Neural progenitor cell (in vitro differentiated cells): ENCODE results near the gene USP49. TPM values are rescaled to one million over a fixed set of nuclear protein-coding genes. Genes with fewer than 3 reads are reported as not detected.

ENCODE experiments used
- DNase-seq: peaks from one replicate; pipeline ENCODE4 v3.0.0-alpha.2; 2016; ENCODE audit warnings: low spot score
- H2AFZ ChIP-seq: fragments of 200-600 bp; sonication (generic); replicated peaks from 2 replicates; pipeline ENCODE4 v1.6.1; 2016; ENCODE audit warnings: antibody characterized with exemption
- H3F3A ChIP-seq: fragments of 200-600 bp; sonication (generic); 2 replicates; pipeline ENCODE4 v1.6.1; 2016; ENCODE audit warnings: antibody characterized with exemption, low read depth
- H3K27ac ChIP-seq: fragments of 200-600 bp; sonication (generic); 2 replicates; pipeline ENCODE4 v1.5.1; 2016; ENCODE audit warnings: mild to moderate bottlenecking
- H3K27me3 ChIP-seq: fragments of 200-600 bp; sonication (generic); 2 replicates; pipeline ENCODE4 v1.6.1; 2016; ENCODE audit warnings: mild to moderate bottlenecking, moderate library complexity
- H3K36me3 ChIP-seq: fragments of 200-600 bp; sonication (generic); 2 replicates; pipeline ENCODE4 v1.5.1; 2016
- H3K4me1 ChIP-seq: fragments of 200-600 bp; sonication (generic); 2 replicates; pipeline ENCODE4 v1.6.1; 2016; ENCODE audit warnings: mixed run types
- H3K4me2 ChIP-seq: fragments of 200-600 bp; sonication (generic); 2 replicates; pipeline ENCODE4 v1.6.1; 2016
- H3K4me3 ChIP-seq: fragments of 200-600 bp; sonication (generic); 2 replicates; pipeline ENCODE4 v1.5.1; 2016
- H3K79me2 ChIP-seq: fragments of 200-600 bp; sonication (generic); 2 replicates; pipeline ENCODE4 v1.6.1; 2016; ENCODE audit warnings: low read depth
- H3K9ac ChIP-seq: fragments of 200-600 bp; sonication (generic); 2 replicates; pipeline ENCODE4 v1.6.1; 2016
- H3K9me3 ChIP-seq: fragments of 200-600 bp; sonication (generic); 2 replicates; pipeline ENCODE4 v1.5.1; 2016; ENCODE audit warnings: low read depth
- H4K20me1 ChIP-seq: fragments of 200-600 bp; sonication (generic); 2 replicates; pipeline ENCODE4 v1.6.1; 2016; ENCODE audit warnings: low read depth
- H3K27ac Mint-ChIP-seq: 3 replicates; pipeline ENCODE4 v1.8.0; 2021; ENCODE audit warnings: mixed read lengths
- H3K27me3 Mint-ChIP-seq: 2 replicates; pipeline ENCODE4 v1.8.0; 2022; ENCODE audit warnings: low read depth, mild to moderate bottlenecking, inconsistent platforms, moderate library complexity, mixed read lengths; ENCODE audit not compliant: insufficient read depth
- H3K36me3 Mint-ChIP-seq: 3 replicates; pipeline ENCODE4 v1.8.0; 2021; ENCODE audit warnings: mixed read lengths
- H3K4me1 Mint-ChIP-seq: 3 replicates; pipeline ENCODE4 v1.8.0; 2021; ENCODE audit warnings: mixed read lengths
- H3K4me3 Mint-ChIP-seq: 3 replicates; pipeline ENCODE4 v1.8.0; 2021; ENCODE audit warnings: mild to moderate bottlenecking, moderate library complexity, mixed read lengths
- H3K9me3 Mint-ChIP-seq: 3 replicates; pipeline ENCODE4 v1.8.0; 2020; ENCODE audit warnings: mixed read lengths
- CTCF ChIP-seq: fragments of 200-600 bp; sonication (generic); IDR thresholded peaks from 2 replicates; pipeline ENCODE4 v1.5.1; 2017; ENCODE audit warnings: antibody characterized with exemption, mild to moderate bottlenecking
- EZH2 ChIP-seq: fragments of 200-600 bp; sonication (generic); IDR thresholded peaks from 2 replicates; pipeline ENCODE4 v1.6.1; 2017; ENCODE audit warnings: antibody characterized with exemption, mild to moderate bottlenecking, moderate library complexity
- EZH2phosphoT487 ChIP-seq: fragments of 200-600 bp; sonication (generic); IDR thresholded peaks from 2 replicates; pipeline ENCODE4 v1.6.1; 2017; ENCODE audit warnings: antibody characterized with exemption
- total RNA-seq: library from RNA; depleted of rRNA; stranded (reverse); fragments of >200 nt; gene quantifications from 2 replicates; pipeline ENCODE4 v1.2.3, GENCODE V29; 2015; ENCODE audit warnings: low replicate concordance

Gene USP49
- total RNA-seq, 1 donor from 2014 or later = 25.0 TPM

GRCh38 chr6:41801380-41801779 lies 93.8 kb downstream of the USP49 start:
- no peaks in the 10 kb centered on the region for H3K27me3 ChIP-seq
- peaks cover 6% of the 10 kb centered on the region for H3K79me2 ChIP-seq
- DNase-seq = no peak
- no peaks in the 10 kb centered on the region for H3K9me3 ChIP-seq
- H3K9ac ChIP-seq = no peak overlapping the region
- peaks cover 5% of the 10 kb centered on the region for H3K27me3 Mint-ChIP-seq
- H3K4me3 Mint-ChIP-seq = no peak overlapping the region
- TF ChIP-seq EZH2 (no peak), EZH2phosphoT487 (no peak), CTCF (peak; percentile 42)
- H3F3A ChIP-seq = peaks cover 10% of the 10 kb centered on the region
- peaks cover 8% of the 10 kb centered on the region for H3K36me3 Mint-ChIP-seq
- H3K4me2 ChIP-seq = no peak overlapping the region
- peaks cover 12% of the 10 kb centered on the region for H3K36me3 ChIP-seq
- no peaks in the 10 kb centered on the region for H3K4me1 Mint-ChIP-seq
- H3K4me1 ChIP-seq = no peaks in the 10 kb centered on the region
- H3K27ac ChIP-seq = no peak overlapping the region
- H3K9me3 Mint-ChIP-seq = no peaks in the 10 kb centered on the region
- H3K27ac Mint-ChIP-seq = no peak overlapping the region
- no peak overlapping the region for H3K4me3 ChIP-seq
- H4K20me1 ChIP-seq = peaks cover 27% of the 10 kb centered on the region
- no peak overlapping the region for H2AFZ ChIP-seq

- H3K4me2 ChIP-seq = no peak overlapping the region
- no peaks in the 10 kb centered on the region for H3K27me3 ChIP-seq
- no peaks in the 10 kb centered on the region for H3K79me2 ChIP-seq
- H3K4me1 ChIP-seq = no peaks in the 10 kb centered on the region
- TF ChIP-seq CTCF = no peak
- TF ChIP-seq EZH2phosphoT487 = no peak
- no peak for TF ChIP-seq EZH2
- Mint-ChIP-seq H3K27ac (no peak overlapping the region), H3K36me3 (peaks cover 8% of the 10 kb centered on the region), H3K4me1 (no peaks in the 10 kb centered on the region), H3K4me3 (no peak overlapping the region), H3K27me3 (peaks cover 2% of the 10 kb centered on the region), H3K9me3 (no peaks in the 10 kb centered on the region)
- peaks cover 20% of the 10 kb centered on the region for H3F3A ChIP-seq
- no peak overlapping the region for H3K9ac ChIP-seq
- no peak for DNase-seq
- H3K27ac ChIP-seq = no peak overlapping the region
- H3K36me3 ChIP-seq = peaks cover 12% of the 10 kb centered on the region
- no peaks in the 10 kb centered on the region for H3K9me3 ChIP-seq
- no peak overlapping the region for H3K4me3 ChIP-seq
- H2AFZ ChIP-seq = no peak overlapping the region
- H4K20me1 ChIP-seq = peaks cover 23% of the 10 kb centered on the region
Observed at GRCh38 chr6:41799559-41799911, 95.6 kb downstream of the USP49 start.

GRCh38 chr6:41798901-41799558 lies 96.1 kb downstream of the USP49 start:
- Histone ChIP-seq H3K27me3 (no peaks in the 10 kb centered on the region), H2AFZ (no peak overlapping the region), H3K4me3 (no peak overlapping the region), H3K9me3 (no peaks in the 10 kb centered on the region), H3F3A (peaks cover 23% of the 10 kb centered on the region), H3K9ac (no peak overlapping the region), H3K79me2 (no peaks in the 10 kb centered on the region), H3K4me1 (no peaks in the 10 kb centered on the region), H3K27ac (no peak overlapping the region), H4K20me1 (peaks cover 23% of the 10 kb centered on the region), H3K4me2 (no peak overlapping the region), H3K36me3 (peaks cover 12% of the 10 kb centered on the region)
- Mint-ChIP-seq H3K27me3 (peaks cover 2% of the 10 kb centered on the region), H3K4me1 (no peaks in the 10 kb centered on the region), H3K4me3 (no peak overlapping the region), H3K9me3 (no peaks in the 10 kb centered on the region), H3K36me3 (peaks cover 8% of the 10 kb centered on the region), H3K27ac (peak overlapping the region; percentile 75)
- no peak for TF ChIP-seq EZH2phosphoT487
- no peak for TF ChIP-seq CTCF
- TF ChIP-seq EZH2 = no peak
- DNase-seq = no peak
